Measurements from ENCODE around the gene MAPK12. TPM values are rescaled to one million over a fixed set of nuclear protein-coding genes. Genes with fewer than 3 reads are reported as not detected.

The MAPK12 gene
- total and polyA plus RNA-seq, 10 donors = 3.9 to 11.6 (median 7.9) TPM

GRCh38 chr22:50267591-50268390, 6.3 kb upstream of the MAPK12 start:
- Histone ChIP-seq H3K36me3 (peaks cover 0 to 5% (median 0%) of the 10 kb centered on the region in 6 donors), H3K4me1 (peaks cover 18 to 61% (median 47%) of the 10 kb centered on the region in 6 donors), H3K9me3 (peaks cover 0 to 8% (median 0%) of the 10 kb centered on the region in 8 donors), H3K27me3 (replicated peaks in 1 of 7) (peaks cover 0 to 81% (median 18%) of the 10 kb centered on the region in 7 donors), H3K4me3 (peak overlapping the region in 2 of 8 donors; percentile 14 to 43), H3K27ac (no peak overlapping the region)
- TF ChIP-seq POLR2A (IDR thresholded peaks at IDR 0.05) = no peak
- TF ChIP-seq CTCF (IDR thresholded peaks at IDR 0.05 in 8 of 11, conservative IDR thresholded peaks at IDR 0.05 in 3 of 11) = peak in 2 of 11 experiments; percentile 11 to 31
- TF ChIP-seq POLR2AphosphoS5 (IDR thresholded peaks at IDR 0.05) = peak in 1 of 3 donors; percentile 19
- intact Hi-C loops (cut with DNase I; ENCODE audit: low total_unique reads) = no loop called here
- 18 to 44% (median 36%) methylated on average over 15 to 75 of the region's 75 CpGs for WGBS, 5 donors
- DNase-seq = no peak

- no peak overlapping the region for H3K4me3 ChIP-seq
- H3K9me3 ChIP-seq = peaks cover 0 to 8% (median 0%) of the 10 kb centered on the region in 8 donors
- WGBS, 5 donors = 82 to 100% (median 86%) methylated on average over 1 to 37 of the region's 37 CpGs
- H3K36me3 ChIP-seq = peaks cover 0 to 5% (median 0%) of the 10 kb centered on the region in 6 donors
- peaks cover 17 to 61% (median 45%) of the 10 kb centered on the region in 6 donors for H3K4me1 ChIP-seq
- intact Hi-C loops (cut with DNase I; ENCODE audit: low total_unique reads) = no loop called here
- TF ChIP-seq CTCF (IDR thresholded peaks at IDR 0.05 in 8 of 11, conservative IDR thresholded peaks at IDR 0.05 in 3 of 11) = no peak
- no peak for TF ChIP-seq POLR2A (IDR thresholded peaks at IDR 0.05)
- TF ChIP-seq POLR2AphosphoS5 (IDR thresholded peaks at IDR 0.05) = no peak
- peaks cover 0 to 81% (median 24%) of the 10 kb centered on the region in 7 donors for H3K27me3 ChIP-seq (replicated peaks in 1 of 7)
- H3K27ac ChIP-seq = no peak overlapping the region
- no peak for DNase-seq
Measured at GRCh38 chr22:50266994-50267393, 5.5 kb upstream of the MAPK12 start.

GRCh38 chr22:50264946-50265669, 3.6 kb upstream of the MAPK12 start:
- peaks cover 0 to 81% (median 22%) of the 10 kb centered on the region in 7 donors for H3K27me3 ChIP-seq (replicated peaks in 1 of 7)
- H3K27ac ChIP-seq = no peak overlapping the region
- TF ChIP-seq CTCF (IDR thresholded peaks at IDR 0.05 in 8 of 11, conservative IDR thresholded peaks at IDR 0.05 in 3 of 11) (no peak), POLR2A (IDR thresholded peaks at IDR 0.05) (no peak), POLR2AphosphoS5 (IDR thresholded peaks at IDR 0.05) (no peak)
- H3K9me3 ChIP-seq = peaks cover 0 to 8% (median 0%) of the 10 kb centered on the region in 8 donors
- DNase-seq = no peak
- peaks cover 8 to 61% (median 42%) of the 10 kb centered on the region in 6 donors for H3K4me1 ChIP-seq
- no peak overlapping the region for H3K4me3 ChIP-seq
- WGBS, 5 donors = 78 to 89% (median 83%) methylated on average over 12 to 15 of the region's 15 CpGs
- H3K36me3 ChIP-seq = peaks cover 0 to 5% (median 0%) of the 10 kb centered on the region in 6 donors
- intact Hi-C loops (cut with DNase I; ENCODE audit: low total_unique reads) = no loop called here
